Mesothelial cell of epicardium (in vitro differentiated cells): ENCODE data around the gene TMEM123. TPM values are rescaled to one million over a fixed set of nuclear protein-coding genes. Genes with fewer than 3 reads are reported as not detected.

Source experiments
- DNase-seq, 2 experiments: peaks; one replicate each; pipeline ENCODE4 v3.0.0; 2021; ENCODE audit warnings: low spot score in 2 of 2; ENCODE audit not compliant: unreplicated experiment in 2 of 2
- H3K27ac Mint-ChIP-seq: 2 replicates; pipeline ENCODE4 v1.8.0; 2021; ENCODE audit warnings: mixed read lengths
- H3K27me3 Mint-ChIP-seq: 2 replicates; pipeline ENCODE4 v1.8.0; 2021; ENCODE audit warnings: low read depth, mixed read lengths
- H3K36me3 Mint-ChIP-seq: 2 replicates; pipeline ENCODE4 v1.8.0; 2021; ENCODE audit warnings: mixed read lengths
- H3K4me1 Mint-ChIP-seq: 2 replicates; pipeline ENCODE4 v1.8.0; 2021; ENCODE audit warnings: mixed read lengths
- H3K4me3 Mint-ChIP-seq: 2 replicates; pipeline ENCODE4 v1.8.0; 2021; ENCODE audit warnings: mild to moderate bottlenecking, moderate library complexity, mixed read lengths
- H3K9me3 Mint-ChIP-seq: 2 replicates; pipeline ENCODE4 v1.8.0; 2021; ENCODE audit warnings: mixed read lengths
- total RNA-seq: library from RNA; stranded (reverse); gene quantifications from 3 replicates; pipeline ENCODE4 v1.2.1, GENCODE V29; 2021
- TF ChIP-seq, protein P1 (sequence below): fragments of 200-600 bp; sonication (generic); IDR thresholded peaks from one replicate; pipeline ENCODE4 v1.5.0; 2021; ENCODE audit warnings: antibody characterized with exemption; ENCODE audit not compliant: unreplicated experiment

Gene TMEM123
- total RNA-seq, 1 donor from 2014 or later, result 131 TPM

DNA sequence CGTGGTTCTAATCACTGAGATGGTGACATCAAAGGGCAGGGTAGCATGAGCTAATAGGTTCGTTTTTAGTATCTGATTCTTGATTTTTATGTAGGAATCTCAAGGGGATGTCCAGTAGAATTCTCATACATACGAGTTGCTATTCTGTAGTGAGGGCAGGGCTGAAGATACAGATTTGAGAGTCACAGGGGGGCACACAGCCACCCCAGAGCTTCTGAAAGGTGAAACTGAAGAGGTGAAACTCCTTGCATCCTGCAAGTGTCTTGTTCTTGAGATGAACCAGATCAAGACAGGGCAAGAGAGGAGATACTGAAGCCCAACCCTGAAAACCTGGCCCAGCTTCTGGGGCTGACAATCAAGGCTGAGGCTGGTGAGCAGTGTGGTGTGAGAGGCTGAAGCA is 35.6 kb upstream of the TMEM123 start:
- TF ChIP-seq, protein P1, sequence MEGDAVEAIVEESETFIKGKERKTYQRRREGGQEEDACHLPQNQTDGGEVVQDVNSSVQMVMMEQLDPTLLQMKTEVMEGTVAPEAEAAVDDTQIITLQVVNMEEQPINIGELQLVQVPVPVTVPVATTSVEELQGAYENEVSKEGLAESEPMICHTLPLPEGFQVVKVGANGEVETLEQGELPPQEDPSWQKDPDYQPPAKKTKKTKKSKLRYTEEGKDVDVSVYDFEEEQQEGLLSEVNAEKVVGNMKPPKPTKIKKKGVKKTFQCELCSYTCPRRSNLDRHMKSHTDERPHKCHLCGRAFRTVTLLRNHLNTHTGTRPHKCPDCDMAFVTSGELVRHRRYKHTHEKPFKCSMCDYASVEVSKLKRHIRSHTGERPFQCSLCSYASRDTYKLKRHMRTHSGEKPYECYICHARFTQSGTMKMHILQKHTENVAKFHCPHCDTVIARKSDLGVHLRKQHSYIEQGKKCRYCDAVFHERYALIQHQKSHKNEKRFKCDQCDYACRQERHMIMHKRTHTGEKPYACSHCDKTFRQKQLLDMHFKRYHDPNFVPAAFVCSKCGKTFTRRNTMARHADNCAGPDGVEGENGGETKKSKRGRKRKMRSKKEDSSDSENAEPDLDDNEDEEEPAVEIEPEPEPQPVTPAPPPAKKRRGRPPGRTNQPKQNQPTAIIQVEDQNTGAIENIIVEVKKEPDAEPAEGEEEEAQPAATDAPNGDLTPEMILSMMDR, result no peak
- Mint-ChIP-seq H3K4me3 (no peak overlapping the region), H3K36me3 (no peaks in the 10 kb centered on the region), H3K9me3 (no peaks in the 10 kb centered on the region), H3K4me1 (peaks cover 4% of the 10 kb centered on the region), H3K27me3 (no peaks in the 10 kb centered on the region), H3K27ac (no peak overlapping the region)
- DNase-seq, result no peak

DNA sequence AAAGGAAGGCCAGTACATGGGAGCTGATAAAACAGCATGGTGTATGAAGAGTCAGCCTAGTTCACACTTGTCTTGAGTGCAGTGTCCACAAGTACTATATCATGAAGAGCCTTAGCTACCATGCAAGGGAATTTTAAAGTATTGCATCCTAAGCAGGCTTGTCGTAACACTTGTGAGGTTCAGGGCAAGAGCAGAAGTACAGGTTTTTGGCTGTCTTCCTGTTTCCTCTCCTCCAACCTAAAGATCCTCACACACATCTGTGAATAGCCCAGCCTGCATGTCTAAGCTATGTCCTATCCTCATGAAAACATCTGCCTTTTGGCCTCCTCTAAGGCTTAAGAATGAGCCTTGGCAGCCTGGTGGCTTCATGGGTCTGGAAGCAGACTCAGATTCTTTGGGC is 34.6 kb upstream of the TMEM123 start:
- TF ChIP-seq, protein P1, result no peak
- no peak for DNase-seq
- Mint-ChIP-seq H3K4me1 (peaks cover 4% of the 10 kb centered on the region), H3K4me3 (no peak overlapping the region), H3K36me3 (no peaks in the 10 kb centered on the region), H3K27ac (no peak overlapping the region), H3K9me3 (no peaks in the 10 kb centered on the region), H3K27me3 (no peaks in the 10 kb centered on the region)

DNA sequence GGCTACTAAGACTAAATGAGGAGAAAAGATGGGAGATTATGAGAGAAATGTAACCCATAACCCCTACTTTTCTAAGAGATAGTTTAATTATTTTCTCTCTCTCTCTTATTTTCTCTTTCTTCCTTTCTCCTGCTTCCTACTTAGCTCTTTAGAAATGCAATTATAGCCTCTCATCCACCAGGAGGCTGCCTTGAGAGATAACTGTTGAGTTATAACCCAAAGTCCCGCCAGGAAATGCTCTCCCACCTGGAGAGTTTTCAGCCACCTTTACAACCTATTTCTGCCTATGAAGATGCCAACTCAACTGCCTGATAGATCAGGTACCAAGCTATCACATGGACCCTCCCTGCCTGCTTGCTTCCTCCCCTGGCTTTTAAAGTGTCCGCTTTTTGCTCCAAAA is 34.0 kb upstream of the TMEM123 start:
- TF ChIP-seq, protein P1, result no peak
- no peak for DNase-seq
- Mint-ChIP-seq H3K27me3 (no peaks in the 10 kb centered on the region), H3K27ac (no peak overlapping the region), H3K4me3 (no peak overlapping the region), H3K9me3 (no peaks in the 10 kb centered on the region), H3K36me3 (no peaks in the 10 kb centered on the region), H3K4me1 (peaks cover 4% of the 10 kb centered on the region)

DNA sequence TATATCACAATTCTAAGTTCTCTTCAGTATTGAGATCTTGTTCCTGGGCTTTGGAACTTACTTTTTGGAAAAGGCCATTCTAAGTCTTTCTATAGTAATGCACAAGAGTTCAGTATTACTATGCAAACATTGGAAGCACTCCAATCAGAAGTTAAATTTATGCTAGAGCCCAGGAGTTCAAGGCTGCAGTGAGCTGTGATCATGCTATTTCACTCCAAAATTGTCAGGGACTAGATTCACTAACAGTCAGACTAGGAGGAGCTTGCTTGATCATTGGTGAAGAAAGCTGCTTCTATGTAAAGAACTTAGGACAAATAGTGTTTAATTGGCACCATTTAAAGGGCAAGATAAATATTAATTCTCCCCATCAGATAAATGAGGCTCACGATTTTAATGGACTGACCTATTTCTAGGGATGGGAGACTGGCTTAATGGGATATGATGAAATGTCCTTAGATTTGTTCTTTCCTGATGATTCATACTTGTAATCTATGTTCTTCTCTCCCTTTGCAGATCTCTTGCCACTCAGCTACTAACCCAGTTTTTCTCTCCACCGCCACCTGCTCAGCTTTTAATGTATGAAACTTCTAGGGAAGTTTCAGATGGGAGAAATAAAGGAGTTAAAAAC is 32.6 kb upstream of the TMEM123 start:
- Mint-ChIP-seq H3K27ac (no peak overlapping the region), H3K4me1 (peaks cover 4% of the 10 kb centered on the region), H3K36me3 (no peaks in the 10 kb centered on the region), H3K27me3 (no peaks in the 10 kb centered on the region), H3K4me3 (no peak overlapping the region), H3K9me3 (no peaks in the 10 kb centered on the region)
- TF ChIP-seq, protein P1, result no peak
- DNase-seq, result no peak

DNA sequence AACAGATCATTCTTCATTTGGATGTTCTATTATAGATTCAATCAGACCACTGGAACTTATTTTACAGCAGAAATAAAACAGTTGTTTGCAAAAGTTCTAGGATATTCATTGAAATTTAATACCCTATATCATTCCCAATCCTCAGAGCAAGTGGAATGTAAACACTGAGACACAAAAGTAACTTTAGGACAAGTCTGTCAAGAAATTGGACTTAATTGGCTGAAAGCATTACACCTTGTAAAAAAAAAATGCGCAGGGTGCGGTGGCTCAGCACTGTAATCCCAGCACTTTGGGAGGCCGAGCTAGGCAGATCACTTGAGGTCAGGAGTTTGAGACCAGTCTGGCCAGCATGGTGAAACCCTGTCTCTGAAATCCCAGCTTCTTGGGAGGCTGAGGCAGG is 29.9 kb upstream of the TMEM123 start:
- TF ChIP-seq, protein P1, result no peak
- Mint-ChIP-seq H3K4me3 (no peak overlapping the region), H3K27ac (no peak overlapping the region)

DNA sequence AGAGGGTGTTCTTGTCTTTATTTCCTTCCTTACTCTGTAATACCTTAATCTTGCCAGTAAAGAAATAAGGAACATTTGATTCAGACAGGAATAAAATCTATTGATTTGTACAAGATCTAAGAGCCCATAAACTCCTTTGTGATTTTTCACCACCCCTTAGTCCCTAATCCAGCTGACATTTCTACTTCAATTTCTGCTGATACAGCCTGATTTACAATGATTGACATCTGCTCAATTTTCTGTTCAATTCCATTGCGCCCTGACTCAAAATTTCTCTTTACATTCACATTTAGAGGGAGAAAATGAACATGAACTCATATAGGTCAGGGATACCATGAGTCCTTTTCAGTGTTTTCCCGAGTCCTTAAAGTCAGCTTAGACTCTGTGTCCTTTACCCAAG is 27.2 kb upstream of the TMEM123 start:
- peaks cover 38% of the 10 kb centered on the region for H3K4me1 Mint-ChIP-seq
- H3K27ac Mint-ChIP-seq, result peak overlapping the region; percentile 88
- no peaks in the 10 kb centered on the region for H3K27me3 Mint-ChIP-seq
- H3K9me3 Mint-ChIP-seq, result no peaks in the 10 kb centered on the region
- DNase-seq, result no peak
- H3K4me3 Mint-ChIP-seq, result no peak overlapping the region
- TF ChIP-seq, protein P1, result no peak
- H3K36me3 Mint-ChIP-seq, result no peaks in the 10 kb centered on the region

More for the DNA sequence above, 29.9 kb upstream of the TMEM123 start:
- DNase-seq, result no peak
- Mint-ChIP-seq H3K27me3 (no peaks in the 10 kb centered on the region), H3K9me3 (no peaks in the 10 kb centered on the region), H3K36me3 (no peaks in the 10 kb centered on the region), H3K4me1 (peaks cover 27% of the 10 kb centered on the region)
